ENCODE data around the gene CX3CR1.

DNA sequence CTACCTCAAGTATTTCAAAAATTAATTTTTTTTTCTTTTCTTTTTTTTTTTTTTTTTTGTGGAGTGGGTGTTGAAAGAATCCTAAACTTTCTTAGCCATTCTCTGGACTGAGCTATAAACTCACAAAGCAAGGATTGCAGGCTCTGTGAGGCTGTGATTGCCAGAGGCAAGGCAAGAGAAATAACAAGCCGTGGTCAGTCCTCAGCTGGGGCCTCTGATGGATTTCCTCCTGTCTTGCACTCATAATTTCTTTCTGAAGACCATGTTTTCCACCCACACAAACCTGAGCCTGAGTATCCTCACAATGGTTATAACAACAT, 1.3 kb downstream of the CX3CR1 start:
- TF ChIP-seq, protein P1, sequence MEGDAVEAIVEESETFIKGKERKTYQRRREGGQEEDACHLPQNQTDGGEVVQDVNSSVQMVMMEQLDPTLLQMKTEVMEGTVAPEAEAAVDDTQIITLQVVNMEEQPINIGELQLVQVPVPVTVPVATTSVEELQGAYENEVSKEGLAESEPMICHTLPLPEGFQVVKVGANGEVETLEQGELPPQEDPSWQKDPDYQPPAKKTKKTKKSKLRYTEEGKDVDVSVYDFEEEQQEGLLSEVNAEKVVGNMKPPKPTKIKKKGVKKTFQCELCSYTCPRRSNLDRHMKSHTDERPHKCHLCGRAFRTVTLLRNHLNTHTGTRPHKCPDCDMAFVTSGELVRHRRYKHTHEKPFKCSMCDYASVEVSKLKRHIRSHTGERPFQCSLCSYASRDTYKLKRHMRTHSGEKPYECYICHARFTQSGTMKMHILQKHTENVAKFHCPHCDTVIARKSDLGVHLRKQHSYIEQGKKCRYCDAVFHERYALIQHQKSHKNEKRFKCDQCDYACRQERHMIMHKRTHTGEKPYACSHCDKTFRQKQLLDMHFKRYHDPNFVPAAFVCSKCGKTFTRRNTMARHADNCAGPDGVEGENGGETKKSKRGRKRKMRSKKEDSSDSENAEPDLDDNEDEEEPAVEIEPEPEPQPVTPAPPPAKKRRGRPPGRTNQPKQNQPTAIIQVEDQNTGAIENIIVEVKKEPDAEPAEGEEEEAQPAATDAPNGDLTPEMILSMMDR (IDR thresholded peaks at IDR 0.05) = no peak
- TF ChIP-seq EP300 (IDR thresholded peaks at IDR 0.05) = no peak
- TF ChIP-seq POLR2AphosphoS5 (IDR thresholded peaks at IDR 0.05) = no peak
